OCI-LY7 (cell line): ENCODE data around the gene DTWD2.

ENCODE experiments used
- EZH2phosphoT487 ChIP-seq: fragments of 200-600 bp; sonication (generic); IDR thresholded peaks from 2 replicates; pipeline ENCODE4 v1.6.1; 2018; ENCODE audit warnings: low read depth, borderline replicate concordance, mild to moderate bottlenecking, mixed run types, antibody characterized with exemption, low read length, moderate library complexity, mixed read lengths
- TF ChIP-seq, protein P1 (sequence below): fragments of 200-600 bp; sonication (generic); conservative IDR thresholded peaks from 2 replicates; pipeline ENCODE4 v1.5.1; 2014; ENCODE audit warnings: mild to moderate bottlenecking, antibody characterized with exemption, low read length, moderate library complexity, mixed read lengths

DNA sequence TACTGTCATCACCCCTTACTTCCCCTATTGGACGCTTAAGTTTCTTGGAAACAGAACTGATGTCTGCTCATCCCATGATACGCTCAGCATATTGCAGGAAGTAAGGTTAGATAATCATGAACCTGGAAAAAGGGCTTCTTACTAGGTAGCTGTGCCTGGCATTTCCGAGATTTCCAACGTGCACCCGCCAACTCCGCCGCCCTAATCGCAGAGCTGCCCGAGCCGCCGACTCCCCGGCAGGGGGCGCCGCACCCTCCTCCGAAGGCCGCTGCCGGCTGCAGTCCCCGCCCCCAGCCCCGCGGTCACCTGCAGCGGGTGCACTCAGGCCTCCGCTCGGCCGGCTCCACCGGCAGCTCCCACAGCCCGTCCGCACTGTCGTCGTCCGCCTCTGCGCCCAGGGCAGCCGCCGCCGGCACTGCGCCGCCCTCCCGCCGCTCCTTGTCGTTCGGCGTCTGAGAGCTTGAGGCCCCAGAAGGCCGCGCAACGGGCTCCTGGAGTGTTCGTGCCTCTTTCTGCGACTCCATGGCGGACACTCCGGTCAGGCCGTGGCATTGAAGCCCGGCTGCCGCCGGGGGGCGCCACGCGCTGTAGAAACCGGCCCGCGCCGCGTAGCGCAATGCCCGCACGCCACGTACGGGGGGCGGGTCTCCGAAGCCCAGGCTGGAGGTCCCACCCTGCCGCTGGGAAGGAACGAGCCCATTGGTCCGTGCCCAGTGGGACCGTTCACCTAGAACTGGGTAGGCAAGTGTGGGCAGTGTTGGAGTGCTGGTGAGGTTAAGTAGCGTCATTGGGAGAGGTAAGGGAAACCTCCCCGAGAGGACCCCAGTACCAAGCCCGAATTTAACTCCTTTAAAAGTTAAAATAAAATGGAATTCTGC is at the start of gene DTWD2:
- TF ChIP-seq, protein P1, sequence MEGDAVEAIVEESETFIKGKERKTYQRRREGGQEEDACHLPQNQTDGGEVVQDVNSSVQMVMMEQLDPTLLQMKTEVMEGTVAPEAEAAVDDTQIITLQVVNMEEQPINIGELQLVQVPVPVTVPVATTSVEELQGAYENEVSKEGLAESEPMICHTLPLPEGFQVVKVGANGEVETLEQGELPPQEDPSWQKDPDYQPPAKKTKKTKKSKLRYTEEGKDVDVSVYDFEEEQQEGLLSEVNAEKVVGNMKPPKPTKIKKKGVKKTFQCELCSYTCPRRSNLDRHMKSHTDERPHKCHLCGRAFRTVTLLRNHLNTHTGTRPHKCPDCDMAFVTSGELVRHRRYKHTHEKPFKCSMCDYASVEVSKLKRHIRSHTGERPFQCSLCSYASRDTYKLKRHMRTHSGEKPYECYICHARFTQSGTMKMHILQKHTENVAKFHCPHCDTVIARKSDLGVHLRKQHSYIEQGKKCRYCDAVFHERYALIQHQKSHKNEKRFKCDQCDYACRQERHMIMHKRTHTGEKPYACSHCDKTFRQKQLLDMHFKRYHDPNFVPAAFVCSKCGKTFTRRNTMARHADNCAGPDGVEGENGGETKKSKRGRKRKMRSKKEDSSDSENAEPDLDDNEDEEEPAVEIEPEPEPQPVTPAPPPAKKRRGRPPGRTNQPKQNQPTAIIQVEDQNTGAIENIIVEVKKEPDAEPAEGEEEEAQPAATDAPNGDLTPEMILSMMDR: peak; percentile 98
- no peak for TF ChIP-seq EZH2phosphoT487
